Measurements from ENCODE around the gene OR6Y1. TPM values are rescaled to one million over a fixed set of nuclear protein-coding genes. Genes with fewer than 3 reads are reported as not detected.

The OR6Y1 gene
- total RNA-seq, 2 experiments from 2014 or later: not detected

DNA sequence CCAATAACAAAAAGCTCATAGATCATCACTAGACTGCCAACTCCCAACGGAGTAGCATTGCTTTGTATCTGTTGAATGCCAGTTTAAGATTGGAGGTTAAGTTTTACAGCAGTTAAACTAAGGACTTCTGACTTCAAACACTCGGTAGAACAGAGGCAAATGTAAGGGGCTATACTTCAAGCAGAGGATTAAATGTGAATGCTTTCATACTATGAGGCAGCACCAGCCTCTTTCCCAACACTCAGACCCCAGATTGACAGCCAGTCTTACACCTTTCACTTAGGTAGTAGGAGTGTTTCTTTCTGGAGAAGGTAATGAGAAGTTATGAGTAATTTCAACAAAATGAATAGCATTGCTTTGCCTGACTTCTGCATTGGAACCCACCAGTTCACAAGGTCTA, 59.4 kb downstream of the OR6Y1 start:
- no peak for ATAC-seq
- no peak for DNase-seq

More for the DNA sequence above, 59.4 kb downstream of the OR6Y1 start:
- ChIA-PET POLR2A (no interaction called here), CTCF (no interaction called here)
- no peak overlapping the region for H3K4me3 Mint-ChIP-seq
- H3K4me1 Mint-ChIP-seq (ENCODE audit: low read depth): no peaks in the 10 kb centered on the region
- no peaks in the 10 kb centered on the region for H3K9me3 Mint-ChIP-seq (ENCODE audit: insufficient read depth)
- no peaks in the 10 kb centered on the region for H3K36me3 Mint-ChIP-seq (ENCODE audit: low read depth)
- H3K27ac Mint-ChIP-seq: no peak overlapping the region
- H3K27me3 Mint-ChIP-seq (ENCODE audit: low read depth): peaks cover 13% of the 10 kb centered on the region

Other genes with a start within 250 kb of the OR6Y1 start
- gene CD1B, start 222.9 kb downstream of the OR6Y1 start, total RNA-seq: not detected
- gene CD1E, start 200.5 kb downstream of the OR6Y1 start, total RNA-seq: not detected
- gene OR10T2, start 154.9 kb downstream of the OR6Y1 start, total RNA-seq: not detected
- gene OR10K2, start 128.2 kb downstream of the OR6Y1 start, total RNA-seq: not detected
- gene OR10K1, start 92.6 kb downstream of the OR6Y1 start, total RNA-seq: not detected
- gene OR10R2, start 82.2 kb downstream of the OR6Y1 start, total RNA-seq: not detected
- gene OR6P1, start 16.2 kb upstream of the OR6Y1 start, total RNA-seq: not detected
- gene OR10X1, start 25.5 kb upstream of the OR6Y1 start, total RNA-seq: not detected
- not detected for gene OR10Z1, start 50.9 kb upstream of the OR6Y1 start, total RNA-seq
- not detected for gene SPTA1, start 132.3 kb upstream of the OR6Y1 start, total RNA-seq
- gene OR6K2, start 146.2 kb upstream of the OR6Y1 start, total RNA-seq: not detected
- gene OR6K3, start 166.3 kb upstream of the OR6Y1 start, total RNA-seq: not detected
- gene OR6K6, start 200.3 kb upstream of the OR6Y1 start, total RNA-seq: not detected
- not detected for gene OR6N1, start 217.8 kb upstream of the OR6Y1 start, total RNA-seq
- gene OR6N2, start 226.8 kb upstream of the OR6Y1 start, total RNA-seq: not detected

All from activated CD8-positive, alpha-beta T cell treated with anti-CD3 and anti-CD28 coated beads, Interleukin-2, amount 10 ng/mL, durations not matched to agents 7 days and 5 days (primary cell).